HG03103 (cell line): ENCODE results near the gene OSTN.

Experiments
- ATAC-seq: cut with Tn5 transposase; IDR thresholded peaks from one replicate; pipeline ENCODE4 v1.9.1; 2021; ENCODE audit warnings: low read depth; ENCODE audit not compliant: unreplicated experiment

Gene OSTN

GRCh38 chr3:191302451-191302850 is 103.4 kb downstream of the OSTN start:
- ATAC-seq: no peak

- ATAC-seq: no peak
Measured at GRCh38 chr3:191303596-191303995, 104.6 kb downstream of the OSTN start.

DNA sequence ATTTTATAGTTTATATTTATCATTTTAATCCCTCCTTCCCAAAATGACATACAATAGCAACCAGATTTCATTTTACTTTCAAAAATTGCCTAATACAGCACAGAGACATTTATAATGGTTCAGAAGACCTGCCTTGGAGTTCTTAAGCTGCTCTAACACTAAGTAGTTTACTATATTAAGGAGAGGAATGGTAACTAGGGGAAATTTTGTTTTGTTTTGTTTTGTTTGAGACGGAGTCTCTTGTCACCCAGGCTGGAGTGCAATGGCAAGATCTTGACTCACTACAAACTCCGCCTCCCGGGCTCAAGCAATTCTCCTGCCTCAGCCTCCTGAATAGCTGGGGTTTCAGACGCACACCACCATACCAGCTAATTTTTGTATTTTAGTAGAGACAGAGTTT is 107.4 kb downstream of the OSTN start:
- no peak for ATAC-seq

DNA sequence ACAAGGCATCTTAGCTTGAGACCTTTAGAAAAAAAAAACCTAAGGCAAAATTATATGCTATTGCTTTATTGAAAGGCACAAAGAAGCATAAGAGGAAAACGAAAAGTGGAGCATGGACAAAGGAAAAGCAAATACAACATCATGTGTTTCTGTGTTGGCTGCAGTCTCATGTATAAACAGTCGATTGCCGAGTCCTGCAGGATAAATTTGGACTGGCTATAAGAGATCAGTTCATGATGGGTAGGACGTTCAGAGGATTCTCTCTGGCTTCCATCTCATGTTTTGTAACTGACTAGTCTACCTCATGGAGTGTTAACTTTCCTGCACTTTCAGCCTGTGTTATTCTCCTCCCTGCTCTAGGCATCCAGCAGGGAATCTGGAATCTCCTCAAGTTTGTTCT is 108.3 kb downstream of the OSTN start:
- no peak for ATAC-seq

DNA sequence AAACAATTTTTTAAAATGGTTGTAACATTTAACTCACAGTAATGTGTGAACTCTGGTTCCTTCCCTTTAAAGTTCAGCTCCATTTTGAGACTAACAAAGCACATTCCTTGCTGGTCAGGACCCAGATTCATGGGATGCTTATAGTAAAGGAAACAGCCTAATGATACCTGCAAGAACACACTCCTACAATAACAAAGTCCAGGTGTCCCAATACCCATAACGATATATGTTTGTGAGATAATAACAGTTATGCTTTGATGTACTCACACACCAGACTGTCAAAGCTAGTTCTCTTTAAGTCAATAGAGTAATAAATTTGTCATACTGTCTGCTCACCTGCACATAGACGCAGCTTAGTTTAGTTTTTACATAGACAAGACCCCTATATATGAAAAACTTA is 114.3 kb downstream of the OSTN start:
- ATAC-seq: no peak

DNA sequence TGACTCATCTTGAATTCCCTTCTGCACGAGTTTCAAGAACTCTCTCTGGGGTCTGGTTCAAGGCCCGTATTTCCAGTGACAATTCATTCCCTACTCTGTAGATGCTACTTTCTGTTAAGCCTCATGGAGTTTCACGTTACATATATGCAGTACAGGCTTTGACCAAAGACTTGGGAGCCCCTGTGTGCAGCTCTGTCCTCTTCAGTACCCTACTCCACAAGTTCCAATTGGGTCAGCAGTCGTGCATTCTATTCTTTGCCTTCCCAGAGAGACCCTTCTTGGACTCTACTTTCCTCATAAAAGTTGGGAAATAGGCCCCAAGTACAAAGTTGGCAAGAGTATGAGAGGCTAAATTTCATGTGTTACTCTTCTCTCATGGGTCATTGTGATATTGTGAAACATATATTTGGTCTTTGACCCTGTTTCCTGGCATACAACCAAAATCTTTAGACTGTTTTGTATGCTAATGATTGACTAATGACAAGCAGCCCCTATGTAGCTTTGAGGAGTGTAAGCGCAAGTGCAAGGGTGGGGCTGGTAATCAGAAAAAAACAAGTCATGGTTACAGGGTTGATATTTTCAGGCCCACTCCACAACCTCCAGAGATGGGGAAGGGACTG is 115.2 kb downstream of the OSTN start:
- ATAC-seq: no peak
